GM12878 (cell line): Measurements from ENCODE around the gene LCORL. TPM values are rescaled to one million over a fixed set of nuclear protein-coding genes. Genes with fewer than 3 reads are reported as not detected.

Experiments
- ASH2L ChIP-seq: fragments of 300-600, 200-600 bp; sonication (generic); IDR thresholded peaks from 2 replicates; pipeline ENCODE4 v1.6.1; 2017; ENCODE audit warnings: low read depth, mild to moderate bottlenecking, borderline replicate concordance
- CBX5 ChIP-seq: sonication (generic); IDR thresholded peaks from 2 replicates; pipeline ENCODE4 v1.6.1; 2016; ENCODE audit warnings: low read depth, moderate library complexity, mild to moderate bottlenecking, inconsistent platforms
- CEBPB ChIP-seq, 2 experiments: fragments of 150-350 bp in 1 of 2; IDR thresholded peaks; 2 replicates each; pipeline ENCODE4 v1.6.1; 2012 to 2014; ENCODE audit warnings: low read depth in 2 of 2, low read length in 2 of 2, borderline replicate concordance in 1 of 2, inconsistent platforms in 1 of 2
- CREB1 ChIP-seq: IDR thresholded peaks from 2 replicates; pipeline ENCODE4 v1.6.1; 2012; ENCODE audit warnings: low read depth, mild to moderate bottlenecking, inconsistent platforms
- EP300 ChIP-seq, 2 experiments: fragments of 150-350 bp in 1 of 2; IDR thresholded peaks; 2 replicates each; pipeline ENCODE4 v1.6.1; 2011 to 2012; ENCODE audit warnings: low read depth in 2 of 2, low read length in 2 of 2, borderline replicate concordance in 1 of 2, improper control_type of control experiment in 1 of 2, inconsistent platforms in 1 of 2; ENCODE audit not compliant: control insufficient read depth in 1 of 2
- GABPA ChIP-seq: IDR thresholded peaks from 2 replicates; pipeline ENCODE4 v1.6.1; 2014; ENCODE audit warnings: antibody characterized with exemption, low read depth, mild to moderate bottlenecking, inconsistent platforms
- GATAD2B ChIP-seq: fragments of 450-650 bp; conservative IDR thresholded peaks from 2 replicates; pipeline ENCODE4 v1.6.1; 2017; ENCODE audit warnings: low read depth, mild to moderate bottlenecking, moderate library complexity
- NBN ChIP-seq: fragments of 450-650 bp; IDR thresholded peaks from 2 replicates; pipeline ENCODE4 v1.6.1; 2016
- NKRF ChIP-seq: fragments of 450-650 bp; conservative IDR thresholded peaks from 2 replicates; pipeline ENCODE4 v1.6.1; 2017; ENCODE audit warnings: mild to moderate bottlenecking, moderate library complexity
- PAX8 ChIP-seq: fragments of 450-650 bp; IDR thresholded peaks from 2 replicates; pipeline ENCODE4 v1.6.1; 2017; ENCODE audit warnings: mild to moderate bottlenecking, moderate library complexity
- SMC3 ChIP-seq: IDR thresholded peaks from 2 replicates; pipeline ENCODE4 v1.6.1; 2011; ENCODE audit warnings: low read length, improper control_type of control experiment, borderline replicate concordance
- SREBF1 ChIP-seq: IDR thresholded peaks from 2 replicates; pipeline ENCODE4 v1.6.1; 2012; ENCODE audit warnings: mild to moderate bottlenecking, low read length
- SRF ChIP-seq, 2 experiments: IDR thresholded peaks; 2 replicates each; pipeline ENCODE4 v1.6.1; 2011; ENCODE audit warnings: low read depth in 2 of 2, low read length in 2 of 2, mild to moderate bottlenecking in 1 of 2, moderate library complexity in 1 of 2
- TCF3 ChIP-seq: IDR thresholded peaks from 2 replicates; pipeline ENCODE4 v1.6.1; 2012; ENCODE audit warnings: low read depth, mild to moderate bottlenecking, low read length, borderline replicate concordance; ENCODE audit not compliant: insufficient read depth
- polyA plus RNA-seq, 11 experiments: library from polyadenylated mRNA; depleted of rRNA in 4 of 11; unstranded in 6 of 11; stranded (reverse) in 5 of 11; fragments of >200 nt; fragmentation: Nextera tagmentation in 4 of 11; fragmentation: Illumina TruSeq in 1 of 11; extraction: Ambion mirVana in 4 of 11; extraction: Trizol in 1 of 11; gene quantifications; 1 replicate in 1 of 11; 2 replicates in 10 of 11; pipeline versions ENCODE4 v1.2.1 to v1.2.3, GENCODE V29; 2011 to 2016; ENCODE audit warnings: inconsistent platforms in 2 of 11, missing spikeins in 2 of 11, low read depth in 1 of 11
- total RNA-seq, 4 experiments: library from RNA; depleted of rRNA in 3 of 4; stranded (reverse); fragments of >200 nt in 3 of 4; fragmentation: Illumina TruSeq in 1 of 4; extraction: Trizol in 1 of 4; gene quantifications; 2 replicates each; pipeline versions ENCODE4 v1.2.1 to v1.2.3, GENCODE V29; 2013 to 2021
- TF ChIP-seq, protein P1 (sequence below): fragments of 450-650 bp; IDR thresholded peaks from 2 replicates; pipeline ENCODE4 v1.6.1; 2014; ENCODE audit warnings: mild to moderate bottlenecking
- TF ChIP-seq, protein P2 (sequence below): IDR thresholded peaks from 2 replicates; pipeline ENCODE4 v1.6.1; 2011; ENCODE audit warnings: borderline replicate concordance, low read depth, mild to moderate bottlenecking, moderate library complexity, low read length; ENCODE audit not compliant: insufficient read depth, poor library complexity, severe bottlenecking
- TF ChIP-seq, protein P3 (sequence below): IDR thresholded peaks from 2 replicates; pipeline ENCODE4 v1.6.1; 2011; ENCODE audit warnings: low read depth, mild to moderate bottlenecking, low read length, moderate library complexity, borderline replicate concordance; ENCODE audit errors: extremely low read depth
- TF ChIP-seq, protein P4 (sequence below): fragments of 450-650 bp; IDR thresholded peaks from 2 replicates; pipeline ENCODE4 v1.6.1; 2017; ENCODE audit warnings: low read depth, mild to moderate bottlenecking, moderate library complexity
- TF ChIP-seq, protein P5 (sequence below): fragments of 450-650 bp; IDR thresholded peaks from 2 replicates; pipeline ENCODE4 v1.6.1; 2017; ENCODE audit warnings: mild to moderate bottlenecking

Gene LCORL
- total and polyA plus RNA-seq, 10 of the 15 experiments (the other 5 are each of a cell fraction or from before 2014, with no cell fraction given) = 2.2 to 9.8 (median 5.9) TPM

- TF ChIP-seq NBN = no peak; the same call in none of the 2 replicates
- no peak for TF ChIP-seq SRF (IDR thresholded peaks at IDR 0.05; ENCODE audit: low read depth in 2 of 2, low read length in 2 of 2)
- TF ChIP-seq CBX5 = no peak
- TF ChIP-seq GABPA = no peak
- TF ChIP-seq TCF3 = no peak
- peak; percentile 71; the same call in 1 of the 2 replicates for TF ChIP-seq NKRF
- no peak for TF ChIP-seq PAX8
- TF ChIP-seq, protein P1, sequence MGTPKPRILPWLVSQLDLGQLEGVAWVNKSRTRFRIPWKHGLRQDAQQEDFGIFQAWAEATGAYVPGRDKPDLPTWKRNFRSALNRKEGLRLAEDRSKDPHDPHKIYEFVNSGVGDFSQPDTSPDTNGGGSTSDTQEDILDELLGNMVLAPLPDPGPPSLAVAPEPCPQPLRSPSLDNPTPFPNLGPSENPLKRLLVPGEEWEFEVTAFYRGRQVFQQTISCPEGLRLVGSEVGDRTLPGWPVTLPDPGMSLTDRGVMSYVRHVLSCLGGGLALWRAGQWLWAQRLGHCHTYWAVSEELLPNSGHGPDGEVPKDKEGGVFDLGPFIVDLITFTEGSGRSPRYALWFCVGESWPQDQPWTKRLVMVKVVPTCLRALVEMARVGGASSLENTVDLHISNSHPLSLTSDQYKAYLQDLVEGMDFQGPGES = no peak
- TF ChIP-seq CREB1 = no peak
- no peak for TF ChIP-seq ASH2L
- TF ChIP-seq, protein P2, sequence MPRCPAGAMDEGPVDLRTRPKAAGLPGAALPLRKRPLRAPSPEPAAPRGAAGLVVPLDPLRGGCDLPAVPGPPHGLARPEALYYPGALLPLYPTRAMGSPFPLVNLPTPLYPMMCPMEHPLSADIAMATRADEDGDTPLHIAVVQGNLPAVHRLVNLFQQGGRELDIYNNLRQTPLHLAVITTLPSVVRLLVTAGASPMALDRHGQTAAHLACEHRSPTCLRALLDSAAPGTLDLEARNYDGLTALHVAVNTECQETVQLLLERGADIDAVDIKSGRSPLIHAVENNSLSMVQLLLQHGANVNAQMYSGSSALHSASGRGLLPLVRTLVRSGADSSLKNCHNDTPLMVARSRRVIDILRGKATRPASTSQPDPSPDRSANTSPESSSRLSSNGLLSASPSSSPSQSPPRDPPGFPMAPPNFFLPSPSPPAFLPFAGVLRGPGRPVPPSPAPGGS = no peak
- TF ChIP-seq, protein P3, sequence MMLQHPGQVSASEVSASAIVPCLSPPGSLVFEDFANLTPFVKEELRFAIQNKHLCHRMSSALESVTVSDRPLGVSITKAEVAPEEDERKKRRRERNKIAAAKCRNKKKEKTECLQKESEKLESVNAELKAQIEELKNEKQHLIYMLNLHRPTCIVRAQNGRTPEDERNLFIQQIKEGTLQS = no peak
- TF ChIP-seq CEBPB (IDR thresholded peaks at IDR 0.05; ENCODE audit: borderline replicate concordance in 1 of 2, low read depth in 2 of 2, low read length in 2 of 2) = no peak
- TF ChIP-seq, protein P4, sequence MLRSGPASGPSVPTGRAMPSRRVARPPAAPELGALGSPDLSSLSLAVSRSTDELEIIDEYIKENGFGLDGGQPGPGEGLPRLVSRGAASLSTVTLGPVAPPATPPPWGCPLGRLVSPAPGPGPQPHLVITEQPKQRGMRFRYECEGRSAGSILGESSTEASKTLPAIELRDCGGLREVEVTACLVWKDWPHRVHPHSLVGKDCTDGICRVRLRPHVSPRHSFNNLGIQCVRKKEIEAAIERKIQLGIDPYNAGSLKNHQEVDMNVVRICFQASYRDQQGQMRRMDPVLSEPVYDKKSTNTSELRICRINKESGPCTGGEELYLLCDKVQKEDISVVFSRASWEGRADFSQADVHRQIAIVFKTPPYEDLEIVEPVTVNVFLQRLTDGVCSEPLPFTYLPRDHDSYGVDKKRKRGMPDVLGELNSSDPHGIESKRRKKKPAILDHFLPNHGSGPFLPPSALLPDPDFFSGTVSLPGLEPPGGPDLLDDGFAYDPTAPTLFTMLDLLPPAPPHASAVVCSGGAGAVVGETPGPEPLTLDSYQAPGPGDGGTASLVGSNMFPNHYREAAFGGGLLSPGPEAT = peak; percentile 69
- TF ChIP-seq SMC3 = no peak
- TF ChIP-seq EP300 (IDR thresholded peaks at IDR 0.05; ENCODE audit: borderline replicate concordance in 1 of 2, control insufficient read depth in 1 of 2, low read depth in 2 of 2, low read length in 2 of 2) = no peak
- TF ChIP-seq SREBF1 = no peak
- TF ChIP-seq GATAD2B = peak; percentile 71; the same call in 1 of the 2 replicates
- TF ChIP-seq, protein P5, sequence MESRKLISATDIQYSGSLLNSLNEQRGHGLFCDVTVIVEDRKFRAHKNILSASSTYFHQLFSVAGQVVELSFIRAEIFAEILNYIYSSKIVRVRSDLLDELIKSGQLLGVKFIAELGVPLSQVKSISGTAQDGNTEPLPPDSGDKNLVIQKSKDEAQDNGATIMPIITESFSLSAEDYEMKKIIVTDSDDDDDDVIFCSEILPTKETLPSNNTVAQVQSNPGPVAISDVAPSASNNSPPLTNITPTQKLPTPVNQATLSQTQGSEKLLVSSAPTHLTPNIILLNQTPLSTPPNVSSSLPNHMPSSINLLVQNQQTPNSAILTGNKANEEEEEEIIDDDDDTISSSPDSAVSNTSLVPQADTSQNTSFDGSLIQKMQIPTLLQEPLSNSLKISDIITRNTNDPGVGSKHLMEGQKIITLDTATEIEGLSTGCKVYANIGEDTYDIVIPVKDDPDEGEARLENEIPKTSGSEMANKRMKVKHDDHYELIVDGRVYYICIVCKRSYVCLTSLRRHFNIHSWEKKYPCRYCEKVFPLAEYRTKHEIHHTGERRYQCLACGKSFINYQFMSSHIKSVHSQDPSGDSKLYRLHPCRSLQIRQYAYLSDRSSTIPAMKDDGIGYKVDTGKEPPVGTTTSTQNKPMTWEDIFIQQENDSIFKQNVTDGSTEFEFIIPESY = no peak
Measured at GRCh38 chr4:18020671-18021469, 685 bp downstream of the LCORL start (continued).
